Caco-2 (cell line): ENCODE measurements around the gene PROP1. TPM values are rescaled to one million over a fixed set of nuclear protein-coding genes. Genes with fewer than 3 reads are reported as not detected.

Experiments used
- BruUV-seq: library from RNA; stranded (reverse); fragments of 400-500 nt; replicated peaks from 2 replicates; lab custom pipeline; 2021; lab: Mats Ljungman, UMichigan
- CTCF ChIA-PET: fragments of 300-600 bp; sonication (Branson Sonifier 250); formaldehyde crosslinking; loops from one replicate; lab custom pipeline; 2022; ENCODE audit warnings: antibody characterized with exemption; lab: Charles Lee
- POLR2A ChIA-PET: fragments of 300-600 bp; sonication (Branson Sonifier 250); formaldehyde crosslinking; loops from one replicate; lab custom pipeline; 2022; ENCODE audit warnings: antibody characterized with exemption; lab: Charles Lee
- DNase-seq, 2 experiments: peaks; one replicate each; pipeline versions ENCODE4 v3.0.0 to v3.0.0-alpha.2; 2020 to 2022
- H3K27me3 ChIP-seq: replicated peaks from 2 replicates; pipeline ENCODE4 v1.6.0; 2011; ENCODE audit warnings: low read length; ENCODE audit not compliant: control insufficient read depth, insufficient read depth
- H3K36me3 ChIP-seq: 2 replicates; pipeline ENCODE4 v1.5.1; 2011; ENCODE audit warnings: low read length; ENCODE audit not compliant: control insufficient read depth, insufficient read depth
- H3K4me1 ChIP-seq: fragments of 250-450 bp; sonication (Bioruptor Pico); 2 replicates; pipeline ENCODE4 v1.5.1; 2020; ENCODE audit warnings: mild to moderate bottlenecking
- H3K4me3 ChIP-seq: 2 replicates; pipeline ENCODE4 v1.5.1; 2011; ENCODE audit warnings: low read depth, mild to moderate bottlenecking, control low read depth, low read length
- H3K9me3 ChIP-seq: fragments of 250-450 bp; sonication (Bioruptor Pico); 2 replicates; pipeline ENCODE4 v1.5.1; 2020; ENCODE audit warnings: mild to moderate bottlenecking, moderate library complexity
- H3K27ac Mint-ChIP-seq: one replicate; pipeline ENCODE4 v1.8.0; 2022; ENCODE audit warnings: mixed read lengths; ENCODE audit not compliant: unreplicated experiment
- H3K27me3 Mint-ChIP-seq: one replicate; pipeline ENCODE4 v1.8.0; 2022; ENCODE audit warnings: mixed read lengths; ENCODE audit not compliant: insufficient read depth, unreplicated experiment
- H3K36me3 Mint-ChIP-seq: one replicate; pipeline ENCODE4 v1.8.0; 2022; ENCODE audit warnings: mild to moderate bottlenecking, mixed read lengths; ENCODE audit not compliant: insufficient read depth, unreplicated experiment
- H3K4me1 Mint-ChIP-seq: one replicate; pipeline ENCODE4 v1.8.0; 2022; ENCODE audit warnings: low read depth, mixed read lengths; ENCODE audit not compliant: unreplicated experiment
- H3K4me3 Mint-ChIP-seq: one replicate; pipeline ENCODE4 v1.8.0; 2022; ENCODE audit warnings: mild to moderate bottlenecking, moderate library complexity, mixed read lengths; ENCODE audit not compliant: unreplicated experiment
- H3K9me3 Mint-ChIP-seq: one replicate; pipeline ENCODE4 v1.8.0; 2022; ENCODE audit warnings: mixed read lengths; ENCODE audit not compliant: unreplicated experiment
- intact Hi-C: fragments of 100-400 bp; cut with micrococcal nuclease; formaldehyde crosslinking; loops from one replicate; pipeline ENCODE4 v1.10.0; 2022; ENCODE audit not compliant: unreplicated experiment
- total RNA-seq: library from RNA; stranded (reverse); gene quantifications from 2 replicates; pipeline ENCODE4 v1.2.3, GENCODE V29; 2022
- TF ChIP-seq, protein P1 (sequence below), 2 experiments: fragments of 200-600 bp in 1 of 2; IDR thresholded peaks; 1 replicate in 1 of 2; 2 replicates in 1 of 2; pipeline versions ENCODE4 v1.5.1 to v1.8.0; 2011 to 2022; ENCODE audit warnings: antibody characterized with exemption in 1 of 2, control low read depth in 1 of 2, inconsistent platforms in 1 of 2, low read depth in 1 of 2, low read length in 1 of 2, mild to moderate bottlenecking in 1 of 2, moderate library complexity in 1 of 2; ENCODE audit not compliant: insufficient read depth in 1 of 2, severe bottlenecking in 1 of 2, unreplicated experiment in 1 of 2

The PROP1 gene
- total RNA-seq, 1 experiment from 2014 or later, result not detected

DNA sequence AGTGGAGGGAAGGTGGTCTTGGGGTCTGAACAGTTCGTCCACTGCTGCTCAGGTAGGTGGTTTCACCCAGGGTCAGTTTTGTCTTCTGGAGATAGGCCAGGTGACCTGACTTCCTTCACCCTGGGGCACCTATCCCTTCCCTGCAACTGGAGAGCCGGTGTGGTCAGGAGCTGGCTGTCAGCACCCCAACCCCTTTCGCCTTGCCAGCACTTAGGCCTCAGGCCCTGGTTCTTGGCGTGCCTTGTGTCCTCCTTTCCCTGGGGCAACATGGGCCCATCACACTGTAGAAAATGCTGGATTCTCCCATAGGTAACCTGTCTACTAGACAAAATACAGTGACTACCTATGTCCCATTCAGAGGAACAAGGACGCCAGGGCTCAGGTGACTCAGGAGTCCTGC is 13.1 kb downstream of the PROP1 start:
- Histone ChIP-seq H3K27me3 (no peaks in the 10 kb centered on the region; the same call in 1 of the 2 replicates), H3K4me1 (no peaks in the 10 kb centered on the region), H3K36me3 (no peaks in the 10 kb centered on the region), H3K4me3 (no peak overlapping the region), H3K9me3 (no peaks in the 10 kb centered on the region)
- Mint-ChIP-seq H3K4me1 (no peaks in the 10 kb centered on the region), H3K27me3 (no peaks in the 10 kb centered on the region), H3K9me3 (no peaks in the 10 kb centered on the region), H3K4me3 (no peak overlapping the region), H3K36me3 (peaks cover 7% of the 10 kb centered on the region), H3K27ac (no peak overlapping the region)
- no peak for DNase-seq
- intact Hi-C loops, result no loop called here
- ChIA-PET POLR2A (no interaction called here), CTCF (no interaction called here)
- BruUV-seq, result no TSS peak
- TF ChIP-seq, protein P1, sequence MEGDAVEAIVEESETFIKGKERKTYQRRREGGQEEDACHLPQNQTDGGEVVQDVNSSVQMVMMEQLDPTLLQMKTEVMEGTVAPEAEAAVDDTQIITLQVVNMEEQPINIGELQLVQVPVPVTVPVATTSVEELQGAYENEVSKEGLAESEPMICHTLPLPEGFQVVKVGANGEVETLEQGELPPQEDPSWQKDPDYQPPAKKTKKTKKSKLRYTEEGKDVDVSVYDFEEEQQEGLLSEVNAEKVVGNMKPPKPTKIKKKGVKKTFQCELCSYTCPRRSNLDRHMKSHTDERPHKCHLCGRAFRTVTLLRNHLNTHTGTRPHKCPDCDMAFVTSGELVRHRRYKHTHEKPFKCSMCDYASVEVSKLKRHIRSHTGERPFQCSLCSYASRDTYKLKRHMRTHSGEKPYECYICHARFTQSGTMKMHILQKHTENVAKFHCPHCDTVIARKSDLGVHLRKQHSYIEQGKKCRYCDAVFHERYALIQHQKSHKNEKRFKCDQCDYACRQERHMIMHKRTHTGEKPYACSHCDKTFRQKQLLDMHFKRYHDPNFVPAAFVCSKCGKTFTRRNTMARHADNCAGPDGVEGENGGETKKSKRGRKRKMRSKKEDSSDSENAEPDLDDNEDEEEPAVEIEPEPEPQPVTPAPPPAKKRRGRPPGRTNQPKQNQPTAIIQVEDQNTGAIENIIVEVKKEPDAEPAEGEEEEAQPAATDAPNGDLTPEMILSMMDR (IDR thresholded peaks at IDR 0.05; ENCODE audit: insufficient read depth in 1 of 2, low read depth in 1 of 2, low read length in 1 of 2, severe bottlenecking in 1 of 2, unreplicated experiment in 1 of 2), result no peak

DNA sequence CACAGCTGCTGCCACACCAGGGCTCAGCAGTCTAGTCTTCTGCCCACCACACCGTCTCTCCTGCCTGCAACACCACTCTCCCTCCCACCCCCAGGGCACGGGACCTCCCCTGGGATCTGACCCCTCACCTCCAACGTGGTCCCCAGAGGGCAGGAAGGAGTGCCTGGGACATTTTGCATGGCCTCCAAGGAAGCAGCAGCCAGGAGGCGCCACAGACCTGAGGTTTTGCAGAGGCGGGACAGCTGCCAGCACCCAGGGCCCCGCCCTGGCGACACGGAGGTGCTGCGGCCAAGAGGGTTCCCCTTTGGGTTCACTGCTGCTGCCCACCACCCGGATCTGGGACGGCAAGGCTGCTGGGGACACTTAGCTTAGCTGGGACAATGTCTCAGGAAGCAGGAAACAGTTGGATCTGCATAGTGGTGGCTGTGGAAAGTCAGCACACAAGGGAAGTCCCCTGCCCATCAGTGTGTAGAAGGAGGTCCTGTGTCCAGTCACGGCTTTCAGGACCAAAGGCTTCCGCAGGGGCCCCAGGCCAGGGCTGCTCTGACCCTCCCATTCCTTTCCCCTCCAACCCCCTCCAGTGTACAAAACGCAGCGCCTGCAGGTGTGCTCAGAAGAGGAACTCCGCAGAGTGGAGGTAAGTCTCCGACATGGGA is 13.8 kb downstream of the PROP1 start:
- H3K27ac Mint-ChIP-seq, result no peak overlapping the region
- Histone ChIP-seq H3K27me3 (no peaks in the 10 kb centered on the region; the same call in 1 of the 2 replicates), H3K4me1 (no peaks in the 10 kb centered on the region), H3K9me3 (no peaks in the 10 kb centered on the region), H3K36me3 (no peaks in the 10 kb centered on the region), H3K4me3 (no peak overlapping the region)
- intact Hi-C loops, result no loop called here
- no peak overlapping the region for H3K4me3 Mint-ChIP-seq
- H3K4me1 Mint-ChIP-seq, result no peaks in the 10 kb centered on the region
- CTCF ChIA-PET, result no interaction called here
- no peaks in the 10 kb centered on the region for H3K27me3 Mint-ChIP-seq
- DNase-seq, result peak in 1 of 2 experiments; percentile 37
- no TSS peak for BruUV-seq
- POLR2A ChIA-PET, result no interaction called here
- H3K9me3 Mint-ChIP-seq, result no peaks in the 10 kb centered on the region
- TF ChIP-seq, protein P1 (IDR thresholded peaks at IDR 0.05; ENCODE audit: insufficient read depth in 1 of 2, low read depth in 1 of 2, low read length in 1 of 2, severe bottlenecking in 1 of 2, unreplicated experiment in 1 of 2), result peak; percentile 21 to 46
- H3K36me3 Mint-ChIP-seq, result peaks cover 7% of the 10 kb centered on the region

DNA sequence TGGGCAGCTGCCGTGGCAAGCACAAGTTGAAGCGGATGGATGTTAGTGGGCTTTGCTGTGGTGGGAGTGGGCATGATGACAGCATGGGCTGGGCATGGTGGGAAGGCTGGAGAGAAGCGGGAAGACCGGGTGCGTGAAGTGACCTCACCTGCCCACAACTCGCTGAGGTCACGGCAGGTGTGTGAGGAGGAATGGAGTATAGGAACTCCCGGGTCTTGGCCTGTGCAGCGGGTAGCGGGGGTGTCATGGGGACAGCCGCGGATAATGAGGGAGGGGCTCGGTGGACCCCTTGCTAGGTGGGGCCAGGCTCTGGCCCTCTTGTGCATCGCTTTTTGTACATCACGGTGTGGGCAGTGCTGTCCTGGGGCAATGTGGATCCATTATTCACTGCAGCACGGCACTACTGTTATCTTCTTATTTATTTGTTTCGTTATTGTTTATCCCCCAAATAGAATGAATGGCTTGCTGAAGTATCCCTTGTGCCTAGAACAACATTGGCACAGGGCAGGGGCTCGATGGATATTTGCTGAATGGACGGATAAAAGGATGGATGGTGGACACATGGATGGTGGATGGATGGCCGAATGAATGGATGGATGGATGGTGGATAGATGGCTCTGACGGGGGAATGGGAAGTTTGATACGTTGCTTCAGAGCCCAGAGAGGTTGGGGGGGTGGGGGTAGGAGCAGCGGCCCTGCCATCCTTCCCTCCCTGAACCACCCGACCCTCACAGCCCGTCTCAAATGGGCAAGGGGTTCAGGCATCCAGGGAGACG is 14.6 kb downstream of the PROP1 start:
- Histone ChIP-seq H3K9me3 (no peaks in the 10 kb centered on the region), H3K36me3 (no peaks in the 10 kb centered on the region), H3K4me1 (no peaks in the 10 kb centered on the region), H3K4me3 (no peak overlapping the region), H3K27me3 (no peaks in the 10 kb centered on the region; the same call in 1 of the 2 replicates)
- Mint-ChIP-seq H3K4me3 (no peak overlapping the region), H3K27ac (no peak overlapping the region), H3K9me3 (no peaks in the 10 kb centered on the region), H3K27me3 (no peaks in the 10 kb centered on the region), H3K36me3 (peaks cover 7% of the 10 kb centered on the region), H3K4me1 (no peaks in the 10 kb centered on the region)
- DNase-seq, result no peak
- TF ChIP-seq, protein P1 (IDR thresholded peaks at IDR 0.05; ENCODE audit: insufficient read depth in 1 of 2, low read depth in 1 of 2, low read length in 1 of 2, severe bottlenecking in 1 of 2, unreplicated experiment in 1 of 2), result no peak
- BruUV-seq, result no TSS peak
- CTCF ChIA-PET, result no interaction called here
- intact Hi-C loops, result no loop called here
- POLR2A ChIA-PET, result no interaction called here
